GM10248 (cell line): ENCODE measurements around the gene SGSH.

Experiments
- CTCF ChIA-PET: fragments of 300-600 bp; sonication (Branson Sonifier 250); formaldehyde crosslinking; extraction: SDS; loops from one replicate; lab custom pipeline; 2021; ENCODE audit warnings: antibody characterized with exemption; lab: Yijun Ruan, JAX
- POLR2A ChIA-PET: fragments of 350-650 bp; sonication (Branson Sonifier 250); formaldehyde crosslinking; extraction: SDS; loops from one replicate; lab custom pipeline; 2020; ENCODE audit warnings: antibody characterized with exemption; lab: Yijun Ruan, JAX
- DNase-seq: peaks from one replicate; pipeline ENCODE4 v3.0.0; 2012; ENCODE audit errors: extremely low spot score
- CTCF ChIP-seq: IDR thresholded peaks from 2 replicates; pipeline ENCODE4 v1.5.1; 2012; ENCODE audit warnings: mild to moderate bottlenecking, low read depth; ENCODE audit errors: extremely low read depth, missing control alignments, control extremely low read depth

SGSH gene

GRCh38 chr17:80185968-80186367 lies 34.2 kb downstream of the SGSH start:
- DNase-seq: no peak
- POLR2A ChIA-PET: no interaction called here

GRCh38 chr17:80184423-80184714 lies 35.8 kb downstream of the SGSH start:
- no peak for DNase-seq
- CTCF ChIA-PET: interaction anchor here (1.0 to 1.3 kb wide), 3 partner anchors 8 to 13 kb away, joined by 3 to 4 read pairs (median 3); no protein-coding TSS in a partner anchor
- POLR2A ChIA-PET: no interaction called here
- TF ChIP-seq CTCF: no peak

More at GRCh38 chr17:80185968-80186367, 34.2 kb downstream of the SGSH start:
- CTCF ChIA-PET: interaction anchor here (3.1 kb wide), 1 partner anchor 10 kb away, joined by 9 read pairs; no protein-coding TSS in a partner anchor
- no peak for TF ChIP-seq CTCF

GRCh38 chr17:80183581-80184422 lies 36.3 kb downstream of the SGSH start:
- CTCF ChIA-PET: interaction anchor here (0.9 to 1.3 kb wide), 3 partner anchors 8 to 13 kb away, joined by 3 to 4 read pairs (median 3); no protein-coding TSS in a partner anchor
- POLR2A ChIA-PET: no interaction called here
- no peak for DNase-seq
- no peak for TF ChIP-seq CTCF

- CTCF ChIA-PET: interaction anchor here (0.9 to 1.3 kb wide), 2 partner anchors 9 to 12 kb away, joined by 3 to 4 read pairs; no protein-coding TSS in a partner anchor
- POLR2A ChIA-PET: no interaction called here
- no peak for TF ChIP-seq CTCF
- no peak for DNase-seq
Measured at GRCh38 chr17:80182845-80183223, 37.3 kb downstream of the SGSH start.

- no peak for DNase-seq
- TF ChIP-seq CTCF: no peak
- CTCF ChIA-PET: interaction anchor here (1.4 kb wide), 1 partner anchor 13 kb away, joined by 5 read pairs; no protein-coding TSS in a partner anchor
- POLR2A ChIA-PET: no interaction called here
Measured at GRCh38 chr17:80182118-80182844, 37.9 kb downstream of the SGSH start.

- CTCF ChIA-PET: interaction anchor here (1.4 kb wide), 1 partner anchor 14 kb away, joined by 5 read pairs; no protein-coding TSS in a partner anchor
- POLR2A ChIA-PET: no interaction called here
- DNase-seq: no peak
- TF ChIP-seq CTCF: no peak
Measured at GRCh38 chr17:80181431-80181830, 38.7 kb downstream of the SGSH start.
